Measurements from ENCODE around the gene MSX2.
"Not testable (repeated sequence)": the region's sequence is repeated elsewhere in the genome, so short reads cannot be mapped to it uniquely, and the experiment has no call there.

Gene MSX2

GRCh38 chr5:174733091-174733690, 8.8 kb downstream of the MSX2 start:
- no peak for DNase-seq (ENCODE audit: low read depth in 2 of 2)

DNA sequence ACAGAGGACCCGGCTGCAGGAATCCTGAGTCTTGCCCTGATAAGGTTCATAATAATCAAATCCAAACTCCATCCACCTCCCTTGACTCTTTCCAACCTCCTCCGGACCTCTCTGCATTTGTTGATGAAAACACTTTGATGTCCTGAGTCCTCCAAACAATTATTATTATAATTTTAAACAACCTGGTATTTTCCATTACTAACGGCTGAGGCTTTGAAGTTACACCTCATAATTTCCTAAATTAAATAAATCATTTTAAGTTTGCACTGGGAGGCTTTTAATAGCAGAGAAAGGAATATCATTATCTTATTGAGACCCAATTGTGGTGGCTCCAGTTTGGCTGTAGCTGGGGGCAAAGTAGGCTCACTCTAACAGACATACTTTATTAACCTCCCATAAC, 9.5 kb downstream of the MSX2 start:
- DNase-seq (ENCODE audit: low read depth in 2 of 2): no peak

DNA sequence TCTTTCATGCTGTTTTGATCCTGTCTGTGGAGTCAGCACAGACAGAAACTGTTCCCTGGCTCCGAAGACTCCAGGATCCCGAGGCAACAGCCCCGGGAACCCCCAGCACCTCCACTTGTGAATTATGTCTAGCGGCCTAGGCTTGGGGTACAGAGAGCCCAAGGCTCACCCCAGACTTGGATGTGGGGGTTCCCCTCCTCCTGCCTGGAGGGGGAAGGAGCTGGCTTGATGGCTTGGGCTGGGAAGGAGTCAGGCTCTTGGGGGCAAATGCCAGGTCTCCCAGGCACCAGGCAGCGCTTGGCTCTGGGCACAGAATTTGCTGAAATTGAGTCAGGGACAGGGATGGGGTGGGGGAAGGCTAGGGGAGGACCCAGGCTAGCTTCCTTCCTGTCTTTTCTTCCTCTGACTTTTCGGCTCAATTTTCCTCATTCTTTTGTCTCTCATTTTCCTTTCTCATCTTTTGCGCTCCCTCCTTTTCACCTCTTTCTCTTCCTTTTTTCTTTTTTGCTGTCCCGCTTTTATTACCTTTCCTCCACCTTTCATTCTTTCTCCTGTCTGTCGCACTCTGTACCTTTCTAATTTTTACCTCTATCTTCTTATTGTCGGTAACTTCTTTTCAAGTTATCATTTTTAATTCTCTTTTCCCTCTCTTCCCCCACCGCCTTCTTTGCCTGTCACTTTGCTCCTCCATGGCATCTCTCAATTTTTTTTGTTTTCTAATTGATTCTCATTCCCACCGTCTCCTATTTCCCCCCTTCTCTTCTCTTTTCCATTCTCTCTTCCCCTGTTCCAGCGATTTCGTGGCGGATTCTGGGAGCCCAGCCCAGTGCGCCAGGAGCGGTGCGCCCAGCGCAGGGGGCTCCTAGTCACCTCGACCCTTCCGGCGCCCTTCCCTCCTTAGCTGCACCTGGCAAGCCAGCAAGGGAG, 10.5 kb downstream of the MSX2 start:
- DNase-seq (ENCODE audit: low read depth in 2 of 2): no peak

- no peak for DNase-seq (ENCODE audit: low read depth in 2 of 2)
These were observed 11.3 kb downstream of the MSX2 start for GRCh38 chr5:174735498-174736330.

GRCh38 chr5:174736331-174736721, 11.9 kb downstream of the MSX2 start:
- DNase-seq (ENCODE audit: low read depth in 2 of 2): no peak

DNA sequence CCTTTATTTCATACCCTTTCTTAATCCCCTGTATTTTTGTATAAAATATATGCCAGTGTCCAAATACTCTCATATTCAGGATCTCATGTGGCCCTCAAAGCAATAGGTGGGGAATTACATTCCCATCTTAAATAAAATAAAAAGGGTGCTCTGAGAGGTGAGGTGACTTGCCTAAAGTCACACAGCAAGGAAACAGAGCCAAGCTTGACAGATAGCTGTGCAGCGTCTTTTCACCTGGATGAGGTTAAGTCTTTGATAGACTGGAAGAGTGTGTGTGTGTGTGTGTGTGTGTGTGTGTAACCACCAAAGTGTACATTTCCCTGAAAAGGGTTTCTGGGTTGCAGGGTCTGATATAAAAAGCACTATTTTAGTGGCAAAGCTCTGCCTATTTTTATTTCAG, 12.4 kb downstream of the MSX2 start:
- DNase-seq (ENCODE audit: low read depth in 2 of 2): no peak

DNA sequence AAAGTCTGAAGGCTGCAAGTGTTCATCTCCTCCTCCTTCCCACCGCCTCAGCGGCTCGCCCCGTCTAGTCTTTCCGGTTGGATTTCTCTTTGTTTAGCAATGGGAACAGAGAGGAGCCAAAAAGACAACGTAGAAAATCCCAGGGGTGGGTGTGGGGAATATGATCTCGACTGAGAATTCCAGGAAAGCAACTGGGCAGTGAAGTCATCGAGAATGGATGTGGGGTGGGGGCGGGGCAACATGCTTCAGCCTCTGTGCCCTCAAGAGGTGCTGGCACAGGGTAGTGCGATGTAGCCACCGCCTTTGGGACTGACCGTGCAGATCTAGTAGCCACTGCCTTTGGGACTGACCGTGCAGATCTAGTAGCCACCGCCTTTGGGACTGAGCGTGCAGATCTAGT, 12.9 kb downstream of the MSX2 start:
- no peak for DNase-seq (ENCODE audit: low read depth in 2 of 2)

DNA sequence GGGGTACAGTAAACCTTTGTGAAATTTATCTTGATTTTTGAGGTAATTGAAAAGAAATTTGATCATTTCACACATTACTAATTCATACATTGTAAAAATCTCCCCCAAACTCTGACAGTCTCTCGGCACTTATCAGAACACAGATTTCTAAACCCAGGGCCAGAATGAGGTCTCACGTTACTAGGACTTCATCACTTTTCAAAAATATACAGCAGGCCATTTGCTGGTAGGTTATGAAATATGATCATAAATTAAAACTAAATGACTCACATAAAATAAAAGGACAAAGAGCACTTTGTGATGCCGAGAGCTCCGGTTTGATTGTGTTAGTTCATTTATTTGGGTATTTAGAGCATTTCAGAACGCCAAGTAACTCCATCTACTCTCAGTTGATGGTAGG, 17.0 kb downstream of the MSX2 start:
- no peak for DNase-seq (ENCODE audit: low read depth in 2 of 2)

GRCh38 chr5:174744896-174745295, 20.5 kb downstream of the MSX2 start:
- DNase-seq (ENCODE audit: low read depth in 2 of 2): no peak

- DNase-seq (ENCODE audit: low read depth in 2 of 2): no peak
These were observed 21.3 kb downstream of the MSX2 start for GRCh38 chr5:174745590-174746103.

GRCh38 chr5:174750711-174751110, 26.3 kb downstream of the MSX2 start:
- no peak for DNase-seq (ENCODE audit: low read depth in 2 of 2)

- DNase-seq (ENCODE audit: low read depth in 2 of 2): no peak
These were observed 27.0 kb downstream of the MSX2 start for GRCh38 chr5:174751154-174752000.

DNA sequence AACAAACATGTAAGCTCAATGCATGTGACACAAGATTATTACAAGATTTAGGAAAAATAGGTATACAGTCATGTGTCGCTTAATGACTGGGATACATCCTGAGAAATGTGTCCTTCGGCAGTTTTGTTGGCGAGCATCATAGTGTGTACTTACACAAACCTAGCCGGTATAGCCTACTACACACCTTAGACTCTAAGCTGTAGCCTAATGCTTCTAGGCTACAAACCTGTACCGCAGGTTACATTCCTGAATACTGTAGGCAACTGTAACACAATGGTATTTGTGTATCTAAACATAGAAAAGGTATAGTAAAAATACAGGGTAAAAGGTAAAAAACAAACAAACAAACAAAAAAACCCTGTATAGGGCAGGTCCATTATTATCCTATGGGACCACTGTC, 27.7 kb downstream of the MSX2 start:
- DNase-seq (ENCODE audit: low read depth in 2 of 2): no peak

DNA sequence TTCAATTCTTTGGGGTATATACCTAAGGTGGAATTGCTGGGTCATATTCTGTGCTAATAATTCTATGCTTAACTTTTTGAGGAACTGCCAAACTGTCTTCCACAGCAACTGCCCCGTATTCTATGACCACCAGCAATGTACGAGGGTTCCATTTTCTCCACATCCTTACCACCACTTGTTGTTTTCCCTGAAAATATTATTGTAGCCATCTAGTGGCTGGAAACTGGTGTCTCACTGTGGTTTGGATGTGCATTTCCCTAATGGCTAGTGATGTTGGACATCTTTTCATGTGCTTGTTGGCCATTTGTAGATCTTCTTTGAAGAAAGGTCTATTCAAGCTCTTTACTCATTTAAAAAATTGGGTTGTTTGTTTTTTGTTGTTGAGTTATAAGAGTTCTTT, 30.7 kb downstream of the MSX2 start:
- no peak for DNase-seq (ENCODE audit: low read depth in 2 of 2)

DNA sequence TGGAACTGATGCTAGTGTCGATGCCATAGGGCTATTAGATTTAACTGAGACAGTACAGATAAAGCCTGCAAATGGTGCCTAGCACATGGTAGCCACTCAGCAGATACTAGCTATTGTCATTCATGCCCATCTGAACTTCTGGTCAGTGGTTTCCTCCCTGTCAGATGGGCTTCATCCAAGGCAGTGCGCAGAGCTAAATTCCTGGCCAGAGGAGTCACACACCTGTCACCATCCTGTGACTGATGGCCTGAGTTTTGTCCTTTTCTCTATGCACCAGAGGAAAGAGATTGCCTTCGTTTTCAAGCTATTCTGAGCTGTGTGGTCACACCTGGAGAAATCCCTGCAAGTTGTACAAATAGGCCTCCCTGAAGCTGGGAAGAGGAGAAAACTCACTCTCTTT, 34.7 kb downstream of the MSX2 start:
- DNase-seq (ENCODE audit: low read depth in 2 of 2): no peak

DNA sequence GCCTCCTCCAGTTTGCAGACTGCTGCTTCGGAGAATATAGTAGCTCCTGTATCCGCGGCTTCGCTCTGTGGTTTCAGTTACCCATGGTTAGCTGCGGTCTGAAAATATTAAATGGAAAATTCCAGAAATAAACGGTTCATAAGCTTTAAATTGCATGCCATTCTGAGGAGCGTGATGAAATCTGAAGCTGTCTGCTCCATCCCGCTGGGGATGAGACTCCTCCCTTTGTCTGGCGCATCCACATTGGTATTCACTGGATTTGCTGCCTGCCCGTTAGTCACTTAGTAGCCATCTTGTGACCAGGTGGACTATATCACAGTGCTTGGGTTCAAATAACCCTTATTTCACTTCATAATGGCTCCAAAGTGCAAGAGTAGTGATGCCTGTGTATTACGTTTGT, 36.3 kb downstream of the MSX2 start:
- DNase-seq (ENCODE audit: low read depth in 2 of 2): no peak

DNA sequence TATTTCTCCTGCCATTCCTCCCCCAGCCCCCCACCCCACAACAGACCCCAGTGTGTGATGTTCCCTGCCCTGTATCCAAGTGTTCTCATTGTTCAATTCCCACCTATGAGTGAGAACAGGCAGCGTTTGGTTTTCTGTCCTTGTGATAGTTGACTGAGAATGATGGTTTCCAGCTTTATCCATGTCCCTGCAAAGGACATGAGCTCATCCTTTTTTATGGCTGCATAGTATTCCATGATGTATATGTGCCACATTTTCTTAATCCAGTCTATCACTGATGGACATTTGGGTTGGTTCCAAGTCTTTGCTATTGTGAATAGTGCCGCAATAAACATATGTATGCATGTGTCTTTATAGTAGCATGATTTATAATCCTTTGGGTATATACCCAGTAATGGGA, 37.0 kb downstream of the MSX2 start:
- not testable (repeated sequence) for DNase-seq (ENCODE audit: low read depth in 2 of 2)

- DNase-seq (ENCODE audit: low read depth in 2 of 2): no peak
These were observed 39.9 kb downstream of the MSX2 start for GRCh38 chr5:174764309-174764708.

DNA sequence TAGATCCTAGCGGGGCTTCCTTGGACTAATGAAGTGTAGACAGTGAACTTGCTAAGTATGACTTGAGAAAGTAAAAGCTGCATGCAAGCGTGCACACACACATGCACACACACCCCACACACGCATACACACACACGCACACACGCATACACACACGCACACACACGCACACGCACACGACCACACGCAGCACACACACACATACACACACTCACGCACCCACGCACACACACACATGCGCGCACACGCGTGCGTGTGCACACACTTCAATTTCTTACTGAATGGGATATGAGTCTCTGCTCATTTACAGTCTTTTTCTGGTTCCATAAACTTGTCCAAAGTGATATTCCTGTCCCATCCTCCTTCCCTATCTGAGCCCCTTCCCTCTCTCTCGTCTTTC, 41.2 kb downstream of the MSX2 start:
- DNase-seq (ENCODE audit: low read depth in 2 of 2): no peak

GRCh38 chr5:174767670-174768069, 43.3 kb downstream of the MSX2 start:
- DNase-seq (ENCODE audit: low read depth in 2 of 2): no peak

DNA sequence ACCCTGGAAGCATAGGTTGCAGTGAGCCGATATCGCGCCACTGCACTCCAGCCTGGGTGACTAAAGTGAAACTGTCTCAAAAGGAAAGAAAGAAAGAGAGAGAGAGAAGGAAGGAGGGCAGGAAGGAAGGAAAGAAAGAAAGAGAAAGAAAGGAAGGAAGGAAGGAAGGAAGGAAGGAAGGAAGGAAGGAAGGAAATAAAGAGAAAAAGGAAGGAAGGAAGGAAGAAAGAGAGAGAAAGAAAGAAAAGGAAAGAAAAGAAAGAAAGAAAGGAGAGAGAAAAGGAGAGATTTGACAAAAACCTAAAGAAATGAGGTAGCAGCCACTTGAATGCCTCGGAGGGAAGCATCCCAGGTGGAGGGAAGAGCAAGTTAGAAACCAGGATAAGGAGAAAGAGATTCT, 44.6 kb downstream of the MSX2 start:
- DNase-seq (ENCODE audit: low read depth in 2 of 2): no peak
